Panc1 (cell line): Measurements from ENCODE around the gene TUBA1B. TPM values are rescaled to one million over a fixed set of nuclear protein-coding genes. Genes with fewer than 3 reads are reported as not detected.
"Not testable (repeated sequence)": the region's sequence is repeated elsewhere in the genome, so short reads cannot be mapped to it uniquely, and the experiment has no call there.

Source experiments
- ATAC-seq: fragments of 200-7000 bp; cut with Tn5 transposase; 2 replicates; pipeline ENCODE4 v1.9.1; 2020; ENCODE audit warnings: mild to moderate bottlenecking, moderate library complexity
- BruUV-seq: library from RNA; stranded (reverse); fragments of 400-500 nt; replicated peaks from 2 replicates; lab custom pipeline; 2021; lab: Mats Ljungman, UMichigan
- CTCF ChIA-PET: fragments of 300-600 bp; sonication (Branson Sonifier 250); formaldehyde crosslinking; loops from one replicate; lab custom pipeline; 2022; ENCODE audit warnings: antibody characterized with exemption; lab: Charles Lee
- POLR2A ChIA-PET: fragments of 300-600 bp; sonication (Branson Sonifier 250); formaldehyde crosslinking; loops from one replicate; lab custom pipeline; 2022; ENCODE audit warnings: antibody characterized with exemption; lab: Charles Lee
- DNase-seq: peaks from one replicate; pipeline ENCODE4 v3.0.0-alpha.2; 2010; ENCODE audit warnings: low read depth, low spot score
- H3K27ac ChIP-seq: 2 replicates; pipeline ENCODE4 v1.5.1; 2011; ENCODE audit warnings: mild to moderate bottlenecking, low read length, inconsistent platforms
- H3K27me3 ChIP-seq: fragments of 200-500 bp; sonication (Bioruptor generic); 2 replicates; pipeline ENCODE4 v1.6.0; 2014; ENCODE audit warnings: low read length, inconsistent platforms; ENCODE audit not compliant: control insufficient read depth, insufficient read depth
- H3K36me3 ChIP-seq: fragments of 200-500 bp; sonication (Bioruptor generic); 2 replicates; pipeline ENCODE4 v1.5.1; 2014; ENCODE audit warnings: inconsistent platforms, mild to moderate bottlenecking, low read length, moderate library complexity; ENCODE audit not compliant: control insufficient read depth, insufficient read depth
- H3K4me1 ChIP-seq: 2 replicates; pipeline ENCODE4 v1.5.1; 2011; ENCODE audit warnings: inconsistent platforms, mild to moderate bottlenecking, low read length, moderate library complexity; ENCODE audit not compliant: control insufficient read depth, insufficient read depth
- H3K4me3 ChIP-seq, 2 experiments: 2 replicates each; pipeline ENCODE4 v1.5.1; 2011 to 2012; ENCODE audit warnings: low read depth in 2 of 2, low read length in 2 of 2, mild to moderate bottlenecking in 2 of 2, inconsistent platforms in 1 of 2, moderate library complexity in 1 of 2
- H3K9me3 ChIP-seq: fragments of 200-500 bp; sonication (Bioruptor generic); 2 replicates; pipeline ENCODE4 v1.5.1; 2014; ENCODE audit warnings: low read depth, mild to moderate bottlenecking, inconsistent platforms, low read length, moderate library complexity; ENCODE audit not compliant: control insufficient read depth, insufficient read depth
- CTCF ChIP-seq: fragments of 450-650 bp; IDR thresholded peaks from 2 replicates; pipeline ENCODE4 v1.5.1; 2017; ENCODE audit warnings: mild to moderate bottlenecking
- POLR2AphosphoS5 ChIP-seq: IDR thresholded peaks from 2 replicates; pipeline ENCODE4 v1.6.1; 2012; ENCODE audit warnings: mild to moderate bottlenecking, low read depth, low read length, moderate library complexity
- REST ChIP-seq, 2 experiments: IDR thresholded peaks; 2 replicates each; pipeline ENCODE4 v1.6.1; 2011 to 2012; ENCODE audit warnings: low read depth in 2 of 2, control low read depth in 1 of 2, low read length in 1 of 2, mild to moderate bottlenecking in 1 of 2, moderate library complexity in 1 of 2; ENCODE audit not compliant: insufficient read depth in 1 of 2
- SIN3A ChIP-seq: IDR thresholded peaks from 2 replicates; pipeline ENCODE4 v1.6.1; 2012; ENCODE audit warnings: low read depth, mild to moderate bottlenecking, low read length, moderate library complexity, borderline replicate concordance; ENCODE audit not compliant: insufficient read depth
- TCF7L2 ChIP-seq: IDR thresholded peaks from 2 replicates; pipeline ENCODE4 v1.6.1; 2011; ENCODE audit warnings: mild to moderate bottlenecking, low read depth, low read length, inconsistent platforms
- in situ Hi-C: cut with HindIII; loops from 2 replicates; pipeline ENCODE4 v1.10.0; 2016; ENCODE audit warnings: low sequenced_read_pairs, low pct_unique_long_range_greater_than_20kb
- intact Hi-C: fragments of 100-400 bp; cut with micrococcal nuclease; formaldehyde crosslinking; loops from one replicate; pipeline ENCODE4 v1.10.0; 2022; ENCODE audit not compliant: unreplicated experiment
- total RNA-seq: library from RNA; stranded (reverse); gene quantifications from one replicate; pipeline ENCODE4 v1.2.1, GENCODE V29; 2021; ENCODE audit not compliant: unreplicated experiment

TUBA1B gene
- total RNA-seq, 1 experiment from 2014 or later: 1,275 TPM

- Histone ChIP-seq H3K4me1 (peaks cover 14% of the 10 kb centered on the region), H3K4me3 (peak overlapping the region; percentile 97 to 100), H3K9me3 (no peaks in the 10 kb centered on the region), H3K36me3 (peaks cover 14% of the 10 kb centered on the region), H3K27me3 (no peaks in the 10 kb centered on the region), H3K27ac (peak overlapping the region; percentile 99)
- BruUV-seq: no TSS peak
- intact Hi-C loops (loop anchor here (10.0 kb wide), 1 partner anchor 105 kb away; no protein-coding TSS in a partner anchor), in situ Hi-C loops (no loop called here)
- POLR2A ChIA-PET: interaction anchor here (0.6 kb wide), 3 partner anchors 62 to 135 kb away, joined by 3 to 5 read pairs (median 5); no protein-coding TSS in a partner anchor
- DNase-seq: no peak
- ATAC-seq: no peak
- CTCF ChIA-PET: interaction anchor here (0.7 to 1.4 kb wide), 3 partner anchors 9 to 42 kb away, joined by 3 to 7 read pairs (median 4); no protein-coding TSS in a partner anchor
- TF ChIP-seq POLR2AphosphoS5 (peak; percentile 33; the same call in 1 of the 2 replicates), TCF7L2 (no peak), CTCF (no peak), SIN3A (no peak), REST (IDR thresholded peaks at IDR 0.05; ENCODE audit: insufficient read depth in 1 of 2, low read depth in 2 of 2, low read length in 1 of 2) (no peak)
Observed at GRCh38 chr12:49129332-49130150, 1.7 kb downstream of the TUBA1B start.

GRCh38 chr12:49127971-49128370 lies 3.2 kb downstream of the TUBA1B start:
- ATAC-seq, in situ Hi-C loops, CTCF ChIA-PET: not testable (repeated sequence)

More at GRCh38 chr12:49127971-49128370, 3.2 kb downstream of the TUBA1B start:
- POLR2A ChIA-PET: interaction anchor here (0.8 kb wide), 1 partner anchor 60 kb away, joined by 4 read pairs; no protein-coding TSS in a partner anchor
- peaks cover 14% of the 10 kb centered on the region for H3K36me3 ChIP-seq
- H3K4me3 ChIP-seq, DNase-seq, H3K27ac ChIP-seq, H3K9me3 ChIP-seq, H3K27me3 ChIP-seq, intact Hi-C loops: not testable (repeated sequence)
- H3K4me1 ChIP-seq: peaks cover 14% of the 10 kb centered on the region
- TSS peak; percentile 89 for BruUV-seq
